Activated naive CD4-positive, alpha-beta T cell (primary cell): ENCODE results near the gene TNXB.
"Not testable (repeated sequence)": the region's sequence is repeated elsewhere in the genome, so short reads cannot be mapped to it uniquely, and the experiment has no call there.

Experiments
- DNase-seq, 4 experiments: peaks; one replicate each; lab custom pipeline; 2025; lab: John Stamatoyannopoulos, UW

TNXB gene

GRCh38 chr6:32086661-32087573, 22.2 kb downstream of the TNXB start:
- DNase-seq = no peak

- no peak for DNase-seq
Observed at GRCh38 chr6:32085759-32086459, 23.2 kb downstream of the TNXB start.

GRCh38 chr6:32084780-32085179, 24.4 kb downstream of the TNXB start:
- DNase-seq = no peak

GRCh38 chr6:32083812-32084768, 25.0 kb downstream of the TNXB start:
- DNase-seq = no peak

GRCh38 chr6:32082935-32083334, 26.2 kb downstream of the TNXB start:
- DNase-seq = no peak

- DNase-seq = no peak
Observed at GRCh38 chr6:32082478-32082877, 26.7 kb downstream of the TNXB start.

GRCh38 chr6:32081168-32081990, 27.8 kb downstream of the TNXB start:
- DNase-seq = no peak

- DNase-seq = no peak
Observed at GRCh38 chr6:32079566-32080290, 29.4 kb downstream of the TNXB start.

GRCh38 chr6:32076321-32076809, 32.8 kb downstream of the TNXB start:
- no peak for DNase-seq

- DNase-seq = no peak
Observed at GRCh38 chr6:32075781-32076180, 33.4 kb downstream of the TNXB start.

- no peak for DNase-seq
Observed at GRCh38 chr6:32074996-32075532, 34.1 kb downstream of the TNXB start.

- DNase-seq = no peak
Observed at GRCh38 chr6:32073613-32074012, 35.5 kb downstream of the TNXB start.

GRCh38 chr6:32073101-32073500, 36.0 kb downstream of the TNXB start:
- DNase-seq = no peak

- no peak for DNase-seq
Observed at GRCh38 chr6:32070814-32071543, 38.2 kb downstream of the TNXB start.

- no peak for DNase-seq
Observed at GRCh38 chr6:32069878-32070515, 39.1 kb downstream of the TNXB start.

- DNase-seq = no peak
Observed at GRCh38 chr6:32069460-32069859, 39.7 kb downstream of the TNXB start.

- no peak for DNase-seq
Observed at GRCh38 chr6:32068867-32069266, 40.3 kb downstream of the TNXB start.

- DNase-seq = not testable (repeated sequence)
Observed at GRCh38 chr6:32068315-32068714, 40.8 kb downstream of the TNXB start.

- DNase-seq = not testable (repeated sequence)
Observed at GRCh38 chr6:32067521-32067920, 41.6 kb downstream of the TNXB start.
